H7 (cell line): Measurements from ENCODE around the gene SUCO. TPM values are rescaled to one million over a fixed set of nuclear protein-coding genes. Genes with fewer than 3 reads are reported as not detected.

Experiments used
- DNase-seq: peaks from one replicate; pipeline ENCODE4 v3.0.0; 2012
- H3K27me3 ChIP-seq: 2 replicates; pipeline ENCODE4 v1.6.0; 2011; ENCODE audit warnings: mild to moderate bottlenecking, low read length; ENCODE audit not compliant: control insufficient read depth, insufficient read depth
- H3K36me3 ChIP-seq: replicated peaks from 2 replicates; pipeline ENCODE4 v1.5.1; 2011; ENCODE audit warnings: low read length; ENCODE audit not compliant: control insufficient read depth, insufficient read depth
- H3K4me3 ChIP-seq: 2 replicates; pipeline ENCODE4 v1.5.1; 2011; ENCODE audit warnings: low read depth, mild to moderate bottlenecking, control low read depth, low read length, moderate library complexity; ENCODE audit not compliant: insufficient read depth
- total RNA-seq: library from RNA; depleted of rRNA; stranded (reverse); fragments of >200 nt; shearing (Covaris generic); gene quantifications from 2 replicates; pipeline ENCODE4 v1.2.3, GENCODE V29; 2014

SUCO gene
- total RNA-seq, 1 experiment from 2014 or later = 32.7 TPM

DNA sequence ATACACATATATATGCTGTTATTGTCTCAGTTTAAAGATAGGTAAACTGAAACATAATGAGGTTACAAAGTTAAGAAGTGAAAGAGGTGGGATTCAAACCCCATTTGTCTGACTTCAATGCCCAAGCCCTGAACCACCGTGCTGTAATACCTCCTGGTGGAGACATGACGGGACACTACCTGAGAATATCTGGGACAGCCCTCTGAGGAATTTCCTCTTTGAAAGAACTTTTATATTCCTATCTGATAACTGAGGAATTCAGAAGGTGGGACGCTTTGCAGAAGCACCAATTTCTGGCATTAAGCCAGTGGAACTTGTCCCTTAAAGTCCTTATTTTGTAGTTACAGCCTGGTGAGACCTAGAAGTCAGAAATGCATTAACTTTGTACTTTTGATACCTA is 93.9 kb downstream of the SUCO start:
- DNase-seq = no peak
- no peaks in the 10 kb centered on the region for H3K27me3 ChIP-seq
- H3K36me3 ChIP-seq = no peaks in the 10 kb centered on the region

DNA sequence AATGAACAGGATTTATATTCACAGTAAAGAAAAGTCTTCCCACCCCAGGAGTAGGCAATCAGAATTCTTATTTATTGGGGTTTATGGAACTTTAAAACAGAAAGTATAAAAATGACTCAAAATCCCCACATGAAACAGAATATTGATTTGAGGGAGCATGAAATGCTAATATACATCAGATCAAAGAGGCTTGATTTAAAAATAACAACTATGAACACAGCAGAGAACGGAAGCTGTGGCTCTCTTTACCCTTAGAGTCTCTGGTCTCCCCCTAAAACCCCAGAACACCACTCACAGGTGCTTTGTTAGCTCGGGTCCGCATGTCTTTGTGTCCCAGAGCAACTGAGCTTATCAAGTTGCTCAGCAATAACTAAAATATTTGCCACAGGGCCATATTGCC is 94.8 kb downstream of the SUCO start:
- no peaks in the 10 kb centered on the region for H3K27me3 ChIP-seq
- no peak for DNase-seq
- H3K36me3 ChIP-seq = no peaks in the 10 kb centered on the region
- H3K4me3 ChIP-seq = no peak overlapping the region

More for the DNA sequence above, 93.9 kb downstream of the SUCO start:
- no peak overlapping the region for H3K4me3 ChIP-seq

DNA sequence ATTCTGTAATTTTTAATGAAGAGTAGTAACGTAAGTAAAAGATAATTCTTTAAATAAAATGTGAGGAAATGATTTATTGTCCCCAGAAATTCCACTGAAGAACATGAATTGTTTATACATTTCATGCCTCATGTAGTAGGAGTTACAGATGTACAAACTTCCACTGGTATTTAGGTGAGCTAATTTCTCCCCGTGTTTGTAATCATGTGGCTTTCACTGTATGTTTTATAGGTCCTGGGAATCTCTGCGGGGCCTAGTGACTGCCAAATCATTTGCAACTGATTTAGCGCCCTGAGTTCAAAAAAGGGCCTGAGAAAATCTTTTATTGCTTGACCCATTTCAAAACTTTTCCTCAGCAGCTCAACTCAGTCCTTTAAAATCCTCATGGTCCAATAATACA is 95.5 kb downstream of the SUCO start:
- Histone ChIP-seq H3K36me3 (no peaks in the 10 kb centered on the region), H3K27me3 (no peaks in the 10 kb centered on the region), H3K4me3 (no peak overlapping the region)
- DNase-seq = no peak

DNA sequence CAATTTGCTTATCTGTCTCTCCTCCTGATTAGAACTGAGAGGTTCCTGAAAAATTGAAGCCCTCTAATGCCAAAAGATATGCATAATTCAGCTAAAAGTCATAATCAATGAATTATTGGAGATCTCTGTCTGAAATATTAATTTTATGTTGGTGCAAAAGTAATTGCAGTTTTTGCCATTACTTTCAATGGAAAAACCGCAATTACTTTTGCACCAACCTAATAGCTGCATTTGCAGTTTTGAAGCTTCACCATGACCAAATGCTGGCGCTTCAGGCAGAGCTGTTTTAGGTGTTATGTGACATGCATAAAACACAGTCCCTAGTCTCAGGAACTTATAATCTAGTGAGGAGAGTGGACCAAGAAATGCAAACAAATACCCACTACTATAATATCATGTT is 96.2 kb downstream of the SUCO start:
- no peak for DNase-seq

DNA sequence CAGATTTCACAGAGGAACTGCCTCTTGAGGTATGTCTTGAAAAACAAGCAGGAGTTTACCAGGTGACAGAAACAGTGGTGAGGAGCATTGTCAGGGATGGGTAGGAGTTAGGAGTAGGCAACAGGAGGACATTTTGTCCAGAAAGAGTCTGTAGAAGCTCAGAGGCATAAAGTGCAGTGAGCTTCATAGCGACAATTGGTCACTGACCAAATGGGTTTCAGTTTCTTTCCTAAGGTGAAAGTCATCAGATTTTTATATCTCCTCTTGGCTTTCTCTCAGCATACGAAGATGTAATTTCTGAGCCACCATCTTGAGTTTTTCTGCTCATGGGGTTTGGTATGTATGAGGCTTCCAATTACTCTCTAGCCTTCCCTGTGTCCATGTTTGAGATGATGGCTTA is 96.7 kb downstream of the SUCO start:
- no peaks in the 10 kb centered on the region for H3K27me3 ChIP-seq
- no peak for DNase-seq
- H3K4me3 ChIP-seq = no peak overlapping the region
- no peaks in the 10 kb centered on the region for H3K36me3 ChIP-seq

More for the DNA sequence above, 96.2 kb downstream of the SUCO start:
- H3K4me3 ChIP-seq = no peak overlapping the region
- no peaks in the 10 kb centered on the region for H3K27me3 ChIP-seq
- no peaks in the 10 kb centered on the region for H3K36me3 ChIP-seq

DNA sequence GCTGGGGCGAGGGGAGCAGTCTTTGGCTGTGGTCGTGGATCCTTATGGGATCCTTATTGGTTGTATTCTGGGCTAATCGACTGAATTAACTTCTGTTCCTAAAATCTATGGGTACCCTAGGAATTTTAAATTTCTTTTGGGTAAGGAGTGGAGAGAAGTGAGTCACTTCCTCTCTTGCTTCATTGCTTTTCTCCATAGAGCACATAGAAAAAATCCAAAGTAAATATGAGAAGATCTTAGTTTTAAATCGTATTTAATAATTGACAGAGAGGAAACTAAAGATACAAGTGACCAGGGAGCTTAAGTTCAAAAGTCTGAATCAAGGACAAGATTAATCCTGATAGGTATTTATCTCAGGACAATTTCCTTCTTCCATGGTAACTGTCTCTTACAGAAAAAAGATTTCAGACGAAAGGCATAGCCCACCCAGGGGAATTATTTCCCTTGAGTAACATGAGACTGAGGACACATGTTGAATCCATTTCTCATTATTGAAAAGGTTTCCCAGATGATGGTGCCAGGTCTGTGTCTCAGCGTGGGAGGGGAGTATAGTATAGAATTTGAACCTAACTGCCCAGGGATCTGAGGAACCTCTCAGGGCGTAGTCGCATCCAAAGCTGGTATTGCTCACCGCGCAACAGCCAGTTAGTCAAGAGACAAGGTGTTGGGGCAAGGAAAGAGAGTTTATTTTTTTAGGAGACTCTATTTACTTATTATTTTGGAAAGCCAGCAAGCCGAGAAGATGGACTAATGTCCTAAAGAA is 97.3 kb downstream of the SUCO start:
- no peaks in the 10 kb centered on the region for H3K36me3 ChIP-seq
- H3K27me3 ChIP-seq = no peaks in the 10 kb centered on the region
- DNase-seq = no peak
- no peak overlapping the region for H3K4me3 ChIP-seq

DNA sequence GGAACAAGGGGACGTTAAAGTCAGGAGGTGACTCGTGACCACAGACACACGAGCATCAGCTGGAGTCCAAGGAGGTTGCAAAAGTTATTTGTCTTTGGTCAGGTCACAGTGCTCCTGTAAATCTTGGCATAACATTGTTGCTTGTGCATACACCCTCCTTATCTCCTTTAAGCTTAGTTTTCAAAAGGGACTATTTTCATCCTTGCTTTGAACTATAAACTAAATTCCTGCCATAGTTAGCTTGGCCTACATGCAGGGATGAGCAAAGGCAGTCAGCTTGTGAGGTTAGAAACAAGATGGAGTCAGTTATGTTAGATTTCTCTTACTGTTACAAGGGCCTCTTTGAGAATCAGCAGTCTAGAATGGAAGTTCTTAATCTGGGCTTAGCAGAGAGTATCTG is 97.9 kb downstream of the SUCO start:
- no peak for DNase-seq
- H3K4me3 ChIP-seq = no peak overlapping the region
- no peaks in the 10 kb centered on the region for H3K27me3 ChIP-seq
- H3K36me3 ChIP-seq = no peaks in the 10 kb centered on the region

DNA sequence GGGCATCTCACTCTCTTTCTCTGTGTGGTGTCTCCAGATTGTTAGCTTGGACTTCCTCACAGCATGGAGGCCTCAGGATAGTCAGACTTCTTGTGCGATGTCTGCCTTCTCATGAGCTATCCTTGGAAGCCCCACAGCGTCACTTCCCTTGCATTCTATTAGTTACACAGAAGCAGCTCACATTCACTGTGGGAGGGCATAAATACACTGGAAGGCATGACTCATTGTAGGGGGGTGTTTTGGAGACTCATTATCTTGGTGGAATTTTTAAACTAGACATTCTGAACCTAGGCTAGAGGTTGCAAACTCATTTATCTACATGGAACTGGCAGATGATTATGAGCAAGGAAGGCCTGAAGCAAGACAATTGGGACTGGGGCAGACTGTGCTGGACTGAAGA is 104.6 kb downstream of the SUCO start:
- Histone ChIP-seq H3K27me3 (no peaks in the 10 kb centered on the region), H3K4me3 (no peak overlapping the region), H3K36me3 (no peaks in the 10 kb centered on the region)
- DNase-seq = no peak

DNA sequence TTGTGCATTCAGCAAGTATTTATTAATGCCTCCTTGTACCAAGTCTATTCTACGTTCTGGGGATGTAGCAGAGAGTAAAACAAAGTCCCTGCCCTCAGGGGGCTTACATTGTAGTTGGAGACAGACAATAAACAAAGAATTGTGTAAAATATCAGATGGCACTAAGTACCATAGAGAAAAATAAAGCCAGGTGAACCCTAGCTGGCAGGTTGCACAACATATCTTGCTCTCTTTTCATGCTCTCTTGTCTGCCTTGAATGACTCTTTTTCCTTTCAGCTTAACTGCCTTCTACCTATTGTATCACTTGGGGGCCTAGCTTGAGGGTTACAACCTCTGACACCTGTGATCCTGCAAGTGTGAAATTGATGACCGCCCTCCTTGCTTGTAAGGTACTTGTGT is 105.3 kb downstream of the SUCO start:
- H3K27me3 ChIP-seq = no peaks in the 10 kb centered on the region
- no peak overlapping the region for H3K4me3 ChIP-seq
- DNase-seq = no peak
- no peaks in the 10 kb centered on the region for H3K36me3 ChIP-seq

DNA sequence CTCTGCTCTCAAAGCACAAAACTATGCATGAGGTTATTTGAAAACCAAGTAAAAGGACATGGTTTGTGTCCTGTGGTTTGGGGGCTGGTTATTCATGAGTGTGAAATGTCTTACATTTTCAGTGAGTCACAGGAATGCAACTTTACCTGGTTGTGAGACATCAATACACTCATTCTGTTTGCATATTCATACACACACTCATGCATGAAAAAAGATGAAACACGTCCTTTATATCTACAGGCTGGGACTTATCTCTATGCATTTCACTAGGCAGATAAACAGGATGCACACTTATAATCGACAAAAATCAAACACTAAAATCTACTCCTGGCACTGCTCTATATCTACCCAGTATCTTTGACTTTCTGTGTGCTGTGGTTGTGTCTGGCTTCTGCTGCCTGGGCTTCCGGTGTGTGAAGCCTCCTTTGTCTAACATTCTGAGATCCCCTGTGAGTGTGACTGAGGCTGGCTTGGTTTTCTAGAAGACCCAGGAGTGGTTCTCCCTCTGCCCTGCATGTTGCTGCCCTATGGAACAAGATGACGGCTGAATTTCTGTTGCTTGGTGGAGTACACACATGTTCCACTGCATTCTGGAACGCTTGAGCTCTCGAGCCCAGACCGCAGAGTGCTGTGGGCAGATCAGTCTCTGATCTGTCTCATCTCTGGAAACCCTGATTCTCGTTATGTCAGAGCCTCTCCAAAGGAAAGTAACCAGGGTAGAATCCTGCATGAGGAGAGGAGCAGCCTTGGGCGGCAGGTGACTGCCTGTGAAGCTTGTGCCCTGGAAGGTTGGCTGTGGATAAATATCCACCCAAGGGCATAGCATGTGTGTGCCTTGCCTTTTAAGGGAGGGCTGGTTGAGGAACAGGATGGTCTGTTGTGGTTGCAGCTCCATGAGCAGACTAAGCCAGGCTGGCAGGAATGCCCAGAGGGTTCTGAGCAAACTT is 106.2 kb downstream of the SUCO start:
- Histone ChIP-seq H3K27me3 (no peaks in the 10 kb centered on the region), H3K36me3 (no peaks in the 10 kb centered on the region), H3K4me3 (no peak overlapping the region)
- DNase-seq = no peak

DNA sequence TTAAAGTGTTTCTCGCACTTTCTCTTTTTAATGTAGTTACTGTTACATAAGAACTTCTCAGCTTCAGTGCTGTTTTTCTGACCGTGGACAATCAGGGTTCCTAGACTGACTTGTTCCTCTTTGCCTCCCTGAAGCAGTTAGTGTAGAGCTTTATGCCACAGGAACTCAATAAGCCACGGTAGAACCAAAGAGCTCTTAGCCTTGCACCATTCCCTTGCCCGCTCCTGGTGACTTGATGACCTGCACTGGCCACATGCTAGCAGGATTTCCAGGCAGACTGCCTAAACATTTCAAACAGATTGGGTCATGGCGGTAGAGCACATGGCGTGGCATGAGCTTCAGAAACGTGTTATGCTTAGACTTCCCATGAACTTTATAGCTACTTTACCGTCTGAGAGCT is 107.2 kb downstream of the SUCO start:
- Histone ChIP-seq H3K27me3 (no peaks in the 10 kb centered on the region), H3K36me3 (no peaks in the 10 kb centered on the region), H3K4me3 (no peak overlapping the region)
- DNase-seq = no peak

DNA sequence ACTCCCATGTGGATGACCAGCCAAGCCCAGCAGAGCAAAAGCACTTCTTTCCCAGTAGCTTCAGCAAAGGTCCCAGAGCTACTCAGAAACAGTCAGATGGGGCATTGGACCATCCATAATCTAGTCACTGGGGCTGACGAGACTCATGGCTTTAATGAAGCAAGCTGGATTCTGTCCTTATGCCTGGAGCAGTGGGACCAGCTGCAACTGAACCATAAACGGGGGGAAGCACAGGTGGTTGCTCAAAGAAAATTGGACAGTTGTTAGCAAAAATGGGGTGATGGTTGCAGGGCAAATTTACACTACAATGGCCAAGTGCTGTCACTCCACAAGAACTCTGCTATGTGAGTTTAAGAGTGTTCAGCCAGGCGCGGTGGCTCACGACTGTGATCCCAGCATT is 108.5 kb downstream of the SUCO start:
- no peaks in the 10 kb centered on the region for H3K27me3 ChIP-seq
- no peak overlapping the region for H3K4me3 ChIP-seq
- DNase-seq = no peak
- no peaks in the 10 kb centered on the region for H3K36me3 ChIP-seq

DNA sequence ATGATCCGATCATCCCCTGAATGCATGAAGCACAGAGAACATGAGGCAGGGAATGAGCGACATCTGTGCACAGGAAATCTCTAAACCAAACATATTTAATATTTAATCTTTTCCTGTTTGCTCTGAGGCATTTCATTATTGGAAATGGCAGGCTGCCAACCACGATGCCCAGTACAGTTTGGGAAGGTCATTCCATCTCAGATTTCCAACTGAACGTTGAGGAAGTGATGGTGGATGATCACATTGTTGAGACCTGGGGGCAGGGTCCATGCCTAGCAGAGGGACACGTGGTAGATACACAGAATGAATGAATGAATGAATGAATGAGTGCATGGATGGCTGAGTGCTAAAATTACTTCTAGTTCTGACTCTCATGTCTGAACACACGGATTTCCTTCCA is 110.0 kb downstream of the SUCO start:
- DNase-seq = no peak
- H3K4me3 ChIP-seq = no peak overlapping the region
- H3K27me3 ChIP-seq = no peaks in the 10 kb centered on the region
- no peaks in the 10 kb centered on the region for H3K36me3 ChIP-seq

DNA sequence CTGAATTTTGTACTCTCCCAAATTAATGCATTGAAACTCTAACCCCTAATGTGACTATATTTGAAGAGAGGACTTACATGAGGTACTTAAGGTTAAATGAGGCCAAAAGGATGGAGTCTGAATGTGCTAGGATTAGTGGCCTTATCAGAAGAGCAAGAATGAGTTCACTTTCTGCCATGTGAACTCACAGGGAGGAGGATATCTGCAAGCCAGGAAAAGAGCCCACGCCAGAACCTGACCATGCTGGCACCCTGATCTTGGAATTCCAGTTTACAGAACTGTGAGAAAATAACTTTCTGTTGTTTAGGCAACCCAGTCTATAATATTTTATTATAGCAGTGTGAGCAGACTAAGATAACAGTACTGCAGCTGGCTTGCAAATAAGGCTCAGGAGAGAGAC is 113.7 kb downstream of the SUCO start:
- H3K4me3 ChIP-seq = no peak overlapping the region
- no peaks in the 10 kb centered on the region for H3K27me3 ChIP-seq

DNA sequence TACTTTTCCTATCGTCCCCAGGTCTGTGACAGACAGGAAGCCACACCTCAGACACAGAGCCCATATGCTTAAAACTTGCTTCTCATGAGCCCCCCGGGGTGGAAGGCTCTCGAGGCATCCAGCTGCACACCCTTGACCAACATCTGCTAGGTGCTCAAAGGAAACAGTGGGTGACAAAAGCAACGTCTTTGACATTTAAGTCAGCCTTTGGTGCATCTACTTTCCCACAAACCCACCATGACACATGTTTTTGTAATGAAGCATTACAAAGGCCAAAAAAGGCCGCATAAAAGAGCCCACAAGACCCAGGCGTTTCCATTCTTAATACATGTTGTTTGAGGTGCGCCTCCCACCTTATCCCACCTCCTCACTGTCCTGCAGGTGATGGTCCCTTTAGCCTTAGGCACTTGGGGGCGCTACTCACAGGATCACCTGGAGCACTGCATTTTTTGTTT is 114.2 kb downstream of the SUCO start:
- no peak for DNase-seq
- no peaks in the 10 kb centered on the region for H3K36me3 ChIP-seq
- H3K4me3 ChIP-seq = no peak overlapping the region
- H3K27me3 ChIP-seq = no peaks in the 10 kb centered on the region

More for the DNA sequence above, 113.7 kb downstream of the SUCO start:
- no peak for DNase-seq
- H3K36me3 ChIP-seq = no peaks in the 10 kb centered on the region
